GM12878 (cell line): ENCODE measurements around the gene PRX. TPM values are rescaled to one million over a fixed set of nuclear protein-coding genes. Genes with fewer than 3 reads are reported as not detected.

Source experiments
- ATF2 ChIP-seq: IDR thresholded peaks from 2 replicates; pipeline ENCODE4 v1.6.1; 2012; ENCODE audit warnings: low read length, inconsistent platforms
- BCL11A ChIP-seq: IDR thresholded peaks from 2 replicates; pipeline ENCODE4 v1.6.1; 2011; ENCODE audit warnings: low read depth, low read length
- CREB1 ChIP-seq: IDR thresholded peaks from 2 replicates; pipeline ENCODE4 v1.6.1; 2012; ENCODE audit warnings: low read depth, mild to moderate bottlenecking, inconsistent platforms
- CUX1 ChIP-seq: IDR thresholded peaks from 2 replicates; pipeline ENCODE4 v1.6.1; 2012; ENCODE audit warnings: improper control_type of control experiment, low read depth, low read length; ENCODE audit not compliant: insufficient replicate concordance
- DPF2 ChIP-seq: fragments of 450-650 bp; IDR thresholded peaks from 2 replicates; pipeline ENCODE4 v1.6.1; 2017; ENCODE audit warnings: mild to moderate bottlenecking
- EED ChIP-seq: sonication (generic); IDR thresholded peaks from 2 replicates; pipeline ENCODE4 v1.6.1; 2016; ENCODE audit warnings: antibody characterized with exemption, low read depth
- EP300 ChIP-seq, 2 experiments: fragments of 150-350 bp in 1 of 2; IDR thresholded peaks; 2 replicates each; pipeline ENCODE4 v1.6.1; 2011 to 2012; ENCODE audit warnings: low read depth in 2 of 2, low read length in 2 of 2, borderline replicate concordance in 1 of 2, improper control_type of control experiment in 1 of 2, inconsistent platforms in 1 of 2; ENCODE audit not compliant: control insufficient read depth in 1 of 2
- EZH2 ChIP-seq: IDR thresholded peaks from 2 replicates; pipeline ENCODE4 v1.6.1; 2012; ENCODE audit warnings: low read depth, mild to moderate bottlenecking, control low read depth, inconsistent platforms, low read length, borderline replicate concordance; ENCODE audit not compliant: control insufficient read depth
- FOXK2 ChIP-seq: fragments of 450-650 bp; IDR thresholded peaks from 2 replicates; pipeline ENCODE4 v1.6.1; 2017; ENCODE audit warnings: mild to moderate bottlenecking, moderate library complexity
- HDGF ChIP-seq: fragments of 450-650 bp; IDR thresholded peaks from 2 replicates; pipeline ENCODE4 v1.6.1; 2016; ENCODE audit warnings: antibody characterized with exemption
- IRF4 ChIP-seq: IDR thresholded peaks from 2 replicates; pipeline ENCODE4 v1.6.1; 2011; ENCODE audit warnings: low read depth, low read length
- MEF2B ChIP-seq: fragments of 450-650 bp; IDR thresholded peaks from 2 replicates; pipeline ENCODE4 v1.6.1; 2018; ENCODE audit warnings: mild to moderate bottlenecking, moderate library complexity; ENCODE audit not compliant: partially characterized antibody, poor library complexity, severe bottlenecking
- MTA3 ChIP-seq: IDR thresholded peaks from 2 replicates; pipeline ENCODE4 v1.6.1; 2012; ENCODE audit warnings: low read length, inconsistent platforms, borderline replicate concordance
- NFYA ChIP-seq: IDR thresholded peaks from 2 replicates; pipeline ENCODE4 v1.6.1; 2011; ENCODE audit warnings: low read depth, mild to moderate bottlenecking, low read length, improper control_type of control experiment, borderline replicate concordance
- NKRF ChIP-seq: fragments of 450-650 bp; conservative IDR thresholded peaks from 2 replicates; pipeline ENCODE4 v1.6.1; 2017; ENCODE audit warnings: mild to moderate bottlenecking, moderate library complexity
- NR2C1 ChIP-seq: fragments of 450-650 bp; IDR thresholded peaks from 2 replicates; pipeline ENCODE4 v1.6.1; 2017; ENCODE audit warnings: antibody characterized with exemption, mild to moderate bottlenecking, moderate library complexity
- POLR2AphosphoS5 ChIP-seq: IDR thresholded peaks from 2 replicates; pipeline ENCODE4 v1.6.1; 2011; ENCODE audit warnings: mild to moderate bottlenecking, low read length, inconsistent platforms
- RCOR1 ChIP-seq: conservative IDR thresholded peaks from 2 replicates; pipeline ENCODE4 v1.6.1; 2012; ENCODE audit warnings: low read depth, low read length, improper control_type of control experiment
- RELA ChIP-seq: fragments of 450-650 bp; IDR thresholded peaks from 2 replicates; pipeline ENCODE4 v1.8.0; 2014; ENCODE audit warnings: borderline replicate concordance; ENCODE audit not compliant: partially characterized antibody
- SMAD1 ChIP-seq: fragments of 450-650 bp; IDR thresholded peaks from 2 replicates; pipeline ENCODE4 v1.6.1; 2018; ENCODE audit warnings: mild to moderate bottlenecking, low read depth; ENCODE audit not compliant: partially characterized antibody
- polyA plus RNA-seq, 11 experiments: library from polyadenylated mRNA; depleted of rRNA in 4 of 11; unstranded in 6 of 11; stranded (reverse) in 5 of 11; fragments of >200 nt; fragmentation: Nextera tagmentation in 4 of 11; fragmentation: Illumina TruSeq in 1 of 11; extraction: Ambion mirVana in 4 of 11; extraction: Trizol in 1 of 11; gene quantifications; 1 replicate in 1 of 11; 2 replicates in 10 of 11; pipeline versions ENCODE4 v1.2.1 to v1.2.3, GENCODE V29; 2011 to 2016; ENCODE audit warnings: inconsistent platforms in 2 of 11, missing spikeins in 2 of 11, low read depth in 1 of 11
- total RNA-seq, 4 experiments: library from RNA; depleted of rRNA in 3 of 4; stranded (reverse); fragments of >200 nt in 3 of 4; fragmentation: Illumina TruSeq in 1 of 4; extraction: Trizol in 1 of 4; gene quantifications; 2 replicates each; pipeline versions ENCODE4 v1.2.1 to v1.2.3, GENCODE V29; 2013 to 2021

PRX gene
- total and polyA plus RNA-seq, 10 of the 15 experiments (the other 5 are each of a cell fraction or from before 2014, with no cell fraction given): 0.02 to 1.4 (median 0.54) TPM; not detected in 1

GRCh38 chr19:40355975-40356680, 57.0 kb downstream of the PRX start (continued):
- TF ChIP-seq NKRF (no peak), IRF4 (peak; percentile 81), EP300 (IDR thresholded peaks at IDR 0.05; ENCODE audit: borderline replicate concordance in 1 of 2, control insufficient read depth in 1 of 2, low read depth in 2 of 2, low read length in 2 of 2) (peak; percentile 53 to 66; a peak in 2 of 4 replicates), MEF2B (peak; percentile 89), BCL11A (peak; percentile 65; the same call in 1 of the 2 replicates), ATF2 (peak; percentile 48; the same call in 1 of the 2 replicates), SMAD1 (no peak), RELA (no peak), POLR2AphosphoS5 (0 out of 2 replicates have a peak, but pooled peaks have one; percentile 41), RCOR1 (peak; percentile 64; the same call in 1 of the 2 replicates), EZH2 (no peak), EED (peak; percentile 88), HDGF (peak; percentile 67; the same call in 1 of the 2 replicates), NFYA (no peak), CREB1 (0 out of 2 replicates have a peak, but pooled peaks have one; percentile 30), CUX1 (peak; percentile 17), FOXK2 (no peak), NR2C1 (no peak), DPF2 (peak; percentile 69; the same call in 1 of the 2 replicates), MTA3 (no peak)
